HG02970 (cell line): ENCODE data around the gene HNRNPDL.
A peak's percentile ranks its signal among the peaks of the same experiment; 100 is the strongest.
"Not testable (repeated sequence)": the region's sequence is repeated elsewhere in the genome, so short reads cannot be mapped to it uniquely, and the experiment has no call there.

Experiments
- ATAC-seq: cut with Tn5 transposase; IDR thresholded peaks from one replicate; pipeline ENCODE4 v1.9.1; 2021; ENCODE audit warnings: mild to moderate bottlenecking, moderate library complexity, moderate number of reproducible peaks; ENCODE audit not compliant: unreplicated experiment, low FRiP score

The HNRNPDL gene

GRCh38 chr4:82430193-82430963, at the start of gene HNRNPDL, which contains the start of gene ENOPH1:
Gene HNRNPDL (minus strand): TSS chr4:82430462. CDS start chr4:82429690, 772 bp downstream.
Gene ENOPH1 (plus strand): TSS chr4:82430590. CDS start chr4:82430830, 240 bp downstream.
- ATAC-seq = peak; percentile 65

GRCh38 chr4:82479562-82479961, 49.3 kb upstream of the HNRNPDL start:
- ATAC-seq = no peak

GRCh38 chr4:82477469-82477868, 47.2 kb upstream of the HNRNPDL start:
- not testable (repeated sequence) for ATAC-seq

- ATAC-seq = not testable (repeated sequence)
Observed at GRCh38 chr4:82475931-82476330, 45.7 kb upstream of the HNRNPDL start.

- ATAC-seq = no peak
Observed at GRCh38 chr4:82473621-82474164, 43.4 kb upstream of the HNRNPDL start.

GRCh38 chr4:82473080-82473479, 42.8 kb upstream of the HNRNPDL start:
- ATAC-seq = not testable (repeated sequence)

GRCh38 chr4:82469791-82470345, 39.6 kb upstream of the HNRNPDL start:
- ATAC-seq = no peak

GRCh38 chr4:82467471-82467870, 37.2 kb upstream of the HNRNPDL start:
- ATAC-seq = no peak

GRCh38 chr4:82463221-82463620, 33.0 kb upstream of the HNRNPDL start:
- ATAC-seq = no peak

GRCh38 chr4:82462415-82462831, 32.2 kb upstream of the HNRNPDL start:
- peak; percentile 62 for ATAC-seq

GRCh38 chr4:82461710-82462109, 31.4 kb upstream of the HNRNPDL start:
- ATAC-seq = no peak

- no peak for ATAC-seq
Observed at GRCh38 chr4:82458729-82459128, 28.5 kb upstream of the HNRNPDL start.

- no peak for ATAC-seq
Observed at GRCh38 chr4:82457266-82457665, 27.0 kb upstream of the HNRNPDL start.

GRCh38 chr4:82452026-82452425, 21.8 kb upstream of the HNRNPDL start:
- ATAC-seq = no peak

GRCh38 chr4:82450966-82451755, 20.9 kb upstream of the HNRNPDL start:
- no peak for ATAC-seq

- ATAC-seq = no peak
Observed at GRCh38 chr4:82447886-82448285, 17.6 kb upstream of the HNRNPDL start.

GRCh38 chr4:82439088-82439487, 8.8 kb upstream of the HNRNPDL start:
- no peak for ATAC-seq

GRCh38 chr4:82437285-82438005, 7.2 kb upstream of the HNRNPDL start:
- ATAC-seq = no peak

- no peak for ATAC-seq
Observed at GRCh38 chr4:82436780-82437179, 6.5 kb upstream of the HNRNPDL start.

GRCh38 chr4:82436130-82436529, 5.9 kb upstream of the HNRNPDL start:
- ATAC-seq = no peak
